Adrenal gland (tissue), 12 donors: ENCODE measurements around the gene PTGR2. TPM values are rescaled to one million over a fixed set of nuclear protein-coding genes. Genes with fewer than 3 reads are reported as not detected.
"Not testable (repeated sequence)": the region's sequence is repeated elsewhere in the genome, so short reads cannot be mapped to it uniquely, and the experiment has no call there.

Source experiments
- DNase-seq, 7 donors: peaks; one replicate each; pipeline ENCODE4 v3.0.0-alpha.2; 2019 to 2020
- H3K27ac ChIP-seq, 5 donors: fragments of 200-600 bp; sonication (generic) in 4 of 5; 1 replicate in 3 of 5; 2 replicates in 2 of 5; pipeline versions ENCODE4 v1.5.1 to v1.8.0; 2016 to 2020; ENCODE audit warnings: mild to moderate bottlenecking in 1 of 5
- H3K27me3 ChIP-seq: fragments of 200-600 bp; 2 replicates; pipeline ENCODE4 v1.8.0; 2021
- H3K36me3 ChIP-seq, 2 donors: fragments of 200-600 bp; replicated peaks in 1 of 2; 1 replicate in 1 of 2; 2 replicates in 1 of 2; pipeline versions ENCODE4 v1.5.1 to v1.8.0; 2018 to 2022
- H3K4me1 ChIP-seq, 2 donors: fragments of 200-600 bp; replicated peaks in 1 of 2; 1 replicate in 1 of 2; 2 replicates in 1 of 2; pipeline versions ENCODE4 v1.5.1 to v1.8.0; 2018 to 2021
- H3K4me3 ChIP-seq, 4 donors: fragments of 200-600 bp; sonication (generic) in 3 of 4; one replicate each; pipeline ENCODE4 v1.5.1; 2016 to 2018
- H3K9me3 ChIP-seq, 3 donors: fragments of 200-600 bp; sonication (generic) in 1 of 3; replicated peaks in 1 of 3; 1 replicate in 2 of 3; 2 replicates in 1 of 3; pipeline versions ENCODE4 v1.5.1 to v1.8.0; 2016 to 2021
- POLR2A ChIP-seq, 2 donors: fragments of 450-650 bp; IDR thresholded peaks; one replicate each; pipeline ENCODE4 v1.6.1; 2017; ENCODE audit warnings: antibody characterized with exemption in 2 of 2, mild to moderate bottlenecking in 2 of 2, moderate library complexity in 1 of 2
- WGBS, 4 donors: extraction: QIAGEN DNeasy Blood & Tissue Kit in 2 of 4; methylation state at CpG; one replicate each; pipeline versions ENCODE4 v1.1.5 to v1.1.7; 2013 to 2017; 5-methylcytosine and 5-hydroxymethylcytosine counted together
- intact Hi-C, 2 donors: fragments of 100-400 bp; cut with DNase I; formaldehyde crosslinking; loops; one replicate each; pipeline versions ENCODE4 v1.14.1 to v1.15.0; 2022 to 2023
- polyA plus RNA-seq, 3 donors: library from polyadenylated mRNA; stranded (reverse); fragments of 200-250 nt in 2 of 3; fragments of 350-450 nt in 1 of 3; fragmentation: Illumina TruSeq in 1 of 3; extraction: RNeasy Lipid Tissue Mini Kit (QIAGEN cat#74804) in 1 of 3; gene quantifications; one replicate each; pipeline ENCODE4 v1.2.3, GENCODE V29; 2013 to 2014
- total RNA-seq, 9 donors: library from RNA; depleted of rRNA in 4 of 9; stranded (reverse); fragments of >200 nt in 4 of 9; fragments of 120-200 nt in 1 of 9; fragmentation: NEBNext Ultra II Directional in 1 of 9; extraction: Animal tissue kit (Norgen Biotek cat#: 25700) in 1 of 9; gene quantifications; one replicate each; pipeline versions ENCODE4 v1.1.0 to v1.2.4, GENCODE V29; 2013 to 2023
- TF ChIP-seq, protein P1 (sequence below), 6 experiments: fragments of 450-650 bp in 4 of 6; fragments of 200-600 bp in 2 of 6; sonication (generic) in 1 of 6; IDR thresholded peaks; 1 replicate in 5 of 6; 2 replicates in 1 of 6; pipeline versions ENCODE4 v1.5.1 to v1.8.0; 2016 to 2021; ENCODE audit warnings: antibody characterized with exemption in 6 of 6, mild to moderate bottlenecking in 2 of 6, moderate library complexity in 1 of 6
- donor health status: healthy with polysubstance abuse.
- donor health status: Bipolar disorder and iron deficiency.
- donor health status: DM: yes; HTN: yes; CAD: no.
- donor health status: DM: no; HTN: no; CAD: no.
- donor health status: DM: no; HTN: no; CAD: no.
- donor health status: DM: yes; HTN: yes; CAD: no.

The PTGR2 gene
- total and polyA plus RNA-seq, 12 donors = 8.8 to 43.7 (median 17.3) TPM

DNA sequence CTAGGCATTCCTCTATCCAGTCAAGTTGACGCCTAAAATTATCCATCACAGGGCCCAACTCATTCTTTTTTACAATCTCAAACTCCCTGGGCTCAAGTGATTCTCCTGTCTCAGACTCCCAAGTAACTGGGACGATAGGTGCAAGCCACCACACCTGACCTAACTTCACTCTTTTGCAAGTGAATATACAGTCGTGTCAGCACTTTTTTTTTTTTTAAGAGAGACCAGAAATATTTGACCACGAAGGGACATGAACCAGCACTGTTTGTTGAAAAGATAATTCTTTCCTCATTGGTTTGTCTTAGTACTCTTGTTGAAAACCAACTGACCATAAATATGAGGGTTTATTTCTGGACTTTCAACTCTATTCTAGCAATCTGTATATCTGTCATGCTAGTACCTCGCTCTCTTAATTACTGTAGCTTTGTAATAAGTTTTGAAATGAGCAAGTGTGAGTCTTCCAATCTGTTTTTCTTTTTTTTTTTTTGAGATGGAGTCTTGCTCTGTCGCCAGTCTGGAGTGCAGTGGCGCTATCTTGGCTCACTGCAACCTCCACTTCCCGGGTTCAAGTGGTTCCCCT is 14.0 kb downstream of the PTGR2 start:
- Histone ChIP-seq H3K27ac (no peak overlapping the region), H3K36me3 (peaks cover 0 to 35% of the 10 kb centered on the region in 2 donors), H3K4me3 (no peak overlapping the region), H3K9me3 (no peaks in the 10 kb centered on the region), H3K27me3 (no peaks in the 10 kb centered on the region), H3K4me1 (no peaks in the 10 kb centered on the region)
- no peak for TF ChIP-seq POLR2A (IDR thresholded peaks at IDR 0.05)
- intact Hi-C loops = no loop called here
- 91 to 94% (median 93%) methylated on average over 8 of the region's 8 CpGs for WGBS, 4 donors
- DNase-seq = no peak

DNA sequence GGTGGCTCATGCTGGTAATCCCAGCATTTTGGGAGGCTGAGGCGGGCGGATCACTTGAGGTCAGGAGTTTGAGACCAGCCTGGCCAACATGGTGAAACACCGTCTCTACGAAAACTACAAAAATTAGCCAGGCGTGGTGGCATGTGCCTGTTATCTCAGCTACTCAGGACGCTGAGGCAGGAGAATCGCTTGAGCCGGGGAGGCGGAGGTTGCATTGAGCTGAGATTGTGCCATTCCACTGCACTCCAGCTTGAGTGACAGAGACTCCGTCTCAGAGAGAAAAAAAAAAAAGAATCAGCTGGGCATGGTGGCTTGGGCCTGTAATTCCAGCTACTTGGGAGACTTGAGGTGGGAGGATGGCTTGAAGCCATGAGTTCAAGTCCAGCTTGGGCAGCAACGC is 18.1 kb downstream of the PTGR2 start:
- 92 to 97% (median 96%) methylated on average over 11 of the region's 11 CpGs for WGBS, 4 donors
- H3K27me3 ChIP-seq, H3K4me3 ChIP-seq, H3K27ac ChIP-seq, H3K4me1 ChIP-seq, DNase-seq, H3K36me3 ChIP-seq, H3K9me3 ChIP-seq, intact Hi-C loops: not testable (repeated sequence)

DNA sequence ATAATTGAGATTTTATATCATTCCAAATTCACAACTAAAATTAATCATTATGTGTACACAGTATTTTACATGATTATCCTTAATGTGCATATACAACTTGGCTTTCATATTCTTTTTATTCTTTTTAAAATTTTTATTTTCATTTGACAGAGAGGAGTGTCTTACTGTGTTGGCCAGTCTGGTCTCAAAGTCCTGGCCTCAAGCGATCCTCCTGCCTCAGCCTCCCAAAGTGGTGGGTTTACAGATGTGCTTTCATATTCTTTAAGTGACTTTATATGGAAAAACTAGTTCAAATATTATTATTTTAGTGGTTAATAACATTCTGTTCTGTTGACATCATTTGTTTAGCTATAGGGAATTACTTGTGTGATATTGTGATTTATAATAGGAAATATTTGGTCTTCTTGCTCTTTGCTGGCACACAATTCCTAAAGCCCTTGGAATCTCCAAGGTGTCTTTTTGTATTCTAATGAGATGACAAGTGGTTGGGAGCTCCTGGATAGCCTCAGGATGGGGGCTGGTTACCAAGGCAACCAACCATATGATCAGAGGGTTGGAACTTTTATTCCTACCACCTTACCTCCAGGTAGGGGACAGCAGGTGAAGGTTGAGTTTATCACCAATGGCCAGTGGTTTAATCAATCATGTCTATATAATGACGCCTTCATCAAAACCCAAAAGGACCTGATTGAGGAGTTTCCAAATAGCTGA is 19.0 kb downstream of the PTGR2 start:
- Histone ChIP-seq H3K27me3 (no peaks in the 10 kb centered on the region), H3K27ac (no peak overlapping the region), H3K36me3 (no peaks in the 10 kb centered on the region), H3K9me3 (no peaks in the 10 kb centered on the region), H3K4me1 (no peaks in the 10 kb centered on the region), H3K4me3 (no peak overlapping the region)
- DNase-seq = no peak
- TF ChIP-seq, protein P1, sequence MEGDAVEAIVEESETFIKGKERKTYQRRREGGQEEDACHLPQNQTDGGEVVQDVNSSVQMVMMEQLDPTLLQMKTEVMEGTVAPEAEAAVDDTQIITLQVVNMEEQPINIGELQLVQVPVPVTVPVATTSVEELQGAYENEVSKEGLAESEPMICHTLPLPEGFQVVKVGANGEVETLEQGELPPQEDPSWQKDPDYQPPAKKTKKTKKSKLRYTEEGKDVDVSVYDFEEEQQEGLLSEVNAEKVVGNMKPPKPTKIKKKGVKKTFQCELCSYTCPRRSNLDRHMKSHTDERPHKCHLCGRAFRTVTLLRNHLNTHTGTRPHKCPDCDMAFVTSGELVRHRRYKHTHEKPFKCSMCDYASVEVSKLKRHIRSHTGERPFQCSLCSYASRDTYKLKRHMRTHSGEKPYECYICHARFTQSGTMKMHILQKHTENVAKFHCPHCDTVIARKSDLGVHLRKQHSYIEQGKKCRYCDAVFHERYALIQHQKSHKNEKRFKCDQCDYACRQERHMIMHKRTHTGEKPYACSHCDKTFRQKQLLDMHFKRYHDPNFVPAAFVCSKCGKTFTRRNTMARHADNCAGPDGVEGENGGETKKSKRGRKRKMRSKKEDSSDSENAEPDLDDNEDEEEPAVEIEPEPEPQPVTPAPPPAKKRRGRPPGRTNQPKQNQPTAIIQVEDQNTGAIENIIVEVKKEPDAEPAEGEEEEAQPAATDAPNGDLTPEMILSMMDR (IDR thresholded peaks at IDR 0.05) = no peak
- no peak for TF ChIP-seq POLR2A (IDR thresholded peaks at IDR 0.05)
- WGBS, 4 donors = 96 to 99% (median 97%) methylated on average over 2 of the region's 2 CpGs
- intact Hi-C loops = no loop called here

DNA sequence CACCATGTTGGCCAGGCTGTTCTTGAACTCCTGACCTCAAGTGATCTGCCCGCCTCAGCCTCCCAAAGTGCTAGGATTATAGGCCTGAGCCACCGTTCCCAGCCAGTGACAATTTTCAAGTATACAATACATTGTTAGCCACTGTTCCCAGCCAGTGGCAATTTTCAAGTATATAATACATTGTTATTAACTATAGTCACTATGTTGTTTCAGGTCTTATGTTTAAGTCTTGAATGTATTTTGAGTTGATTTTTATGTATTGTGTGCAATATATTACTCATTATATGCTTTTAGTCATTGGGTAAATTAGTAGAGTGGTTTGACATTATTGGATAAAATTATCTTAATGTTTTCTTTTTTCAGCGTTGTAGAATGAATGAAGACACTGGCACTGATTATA is 22.0 kb downstream of the PTGR2 start:
- WGBS, 4 donors = 80 to 85% (median 82%) methylated on average over 3 of the region's 3 CpGs
- no peak overlapping the region for H3K4me3 ChIP-seq
- H3K36me3 ChIP-seq = peaks cover 0 to 6% of the 10 kb centered on the region in 2 donors
- no peaks in the 10 kb centered on the region for H3K4me1 ChIP-seq
- intact Hi-C loops = no loop called here
- no peaks in the 10 kb centered on the region for H3K9me3 ChIP-seq
- no peak for TF ChIP-seq POLR2A (IDR thresholded peaks at IDR 0.05)
- TF ChIP-seq, protein P1 (IDR thresholded peaks at IDR 0.05) = no peak
- H3K27ac ChIP-seq = no peak overlapping the region
- DNase-seq = no peak
- H3K27me3 ChIP-seq = no peaks in the 10 kb centered on the region

DNA sequence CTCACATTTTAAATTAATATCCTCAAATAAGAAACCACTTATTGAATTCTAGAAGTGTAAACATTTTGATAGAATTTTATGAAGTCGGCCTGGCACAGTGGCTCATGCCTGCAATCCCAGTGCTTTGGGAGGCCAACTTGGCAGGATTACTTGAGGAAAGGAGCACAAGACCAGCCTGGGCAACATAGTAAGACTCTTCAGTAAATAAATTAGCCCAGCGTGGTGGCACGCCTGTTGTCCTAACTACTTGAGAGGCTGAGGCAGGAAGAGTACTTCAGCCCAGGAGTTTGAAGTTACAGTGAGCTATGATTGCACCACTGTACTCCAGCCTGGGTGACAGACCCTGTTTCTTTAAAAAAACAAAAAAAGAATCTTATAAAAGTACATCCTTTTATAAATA is 26.2 kb downstream of the PTGR2 start:
- peaks cover 0 to 6% of the 10 kb centered on the region in 2 donors for H3K36me3 ChIP-seq
- 91 to 95% (median 94%) methylated on average over 3 of the region's 3 CpGs for WGBS, 4 donors
- no peaks in the 10 kb centered on the region for H3K4me1 ChIP-seq

More for the DNA sequence above, 26.2 kb downstream of the PTGR2 start:
- H3K4me3 ChIP-seq = no peak overlapping the region
- TF ChIP-seq, protein P1 (IDR thresholded peaks at IDR 0.05) = no peak
- TF ChIP-seq POLR2A (IDR thresholded peaks at IDR 0.05) = no peak
- H3K27ac ChIP-seq = no peak overlapping the region
- no peaks in the 10 kb centered on the region for H3K27me3 ChIP-seq
- intact Hi-C loops = no loop called here
- no peaks in the 10 kb centered on the region for H3K9me3 ChIP-seq
- DNase-seq = no peak
